Left lobe of liver (tissue), 2 donors: ENCODE measurements around the gene TBC1D13. TPM values are rescaled to one million over a fixed set of nuclear protein-coding genes. Genes with fewer than 3 reads are reported as not detected.
"Not testable (repeated sequence)": the region's sequence is repeated elsewhere in the genome, so short reads cannot be mapped to it uniquely, and the experiment has no call there.

Source experiments
- ATAC-seq: fragments of 200-7000 bp; cut with Tn5 transposase; one replicate; pipeline ENCODE4 v1.9.1; 2020; ENCODE audit warnings: mild to moderate bottlenecking, moderate library complexity
- DNase-seq: peaks from one replicate; pipeline ENCODE4 v3.0.0-alpha.2; 2020; ENCODE audit warnings: low spot score
- total RNA-seq: library from RNA; stranded (reverse); gene quantifications from one replicate; pipeline ENCODE4 v1.2.1, GENCODE V29; 2021
- donor health status: DM: no; HTN: no; CAD: no; lungs with moderate emphysema.
- donor health status: DM: no; HTN: yes; CAD: no.

Gene TBC1D13
- total RNA-seq, 1 donor from 2014 or later = 14.1 TPM

GRCh38 chr9:128782669-128783068 is 4.4 kb upstream of the TBC1D13 start:
- DNase-seq (no peak), ATAC-seq (no peak)

GRCh38 chr9:128785427-128785826 is 1.6 kb upstream of the TBC1D13 start:
- ATAC-seq = no peak
- no peak for DNase-seq

GRCh38 chr9:128787659-128788058 is 606 bp downstream of the TBC1D13 start:
- ATAC-seq = peak; percentile 57

GRCh38 chr9:128788445-128788844 is 1.4 kb downstream of the TBC1D13 start:
- DNase-seq (no peak), ATAC-seq (no peak)

More at GRCh38 chr9:128787659-128788058, 606 bp downstream of the TBC1D13 start:
- DNase-seq = no peak

- DNase-seq = no peak
Observed at GRCh38 chr9:128790536-128790935, 3.5 kb downstream of the TBC1D13 start.

GRCh38 chr9:128792134-128792533 is 5.1 kb downstream of the TBC1D13 start:
- ATAC-seq (no peak), DNase-seq (no peak)

More at GRCh38 chr9:128790536-128790935, 3.5 kb downstream of the TBC1D13 start:
- no peak for ATAC-seq

GRCh38 chr9:128792978-128793686 is 6.1 kb downstream of the TBC1D13 start:
- DNase-seq = peak; percentile 68
- ATAC-seq = peak; percentile 79

- DNase-seq, ATAC-seq: not testable (repeated sequence)
Observed at GRCh38 chr9:128794961-128795360, 7.9 kb downstream of the TBC1D13 start.

- no peak for DNase-seq
- no peak for ATAC-seq
Observed at GRCh38 chr9:128798896-128799295, 11.8 kb downstream of the TBC1D13 start.

GRCh38 chr9:128800061-128800460 is 13.0 kb downstream of the TBC1D13 start:
- DNase-seq = no peak
- no peak for ATAC-seq

GRCh38 chr9:128802482-128802881 is 15.4 kb downstream of the TBC1D13 start:
- ATAC-seq (no peak), DNase-seq (no peak)

- ATAC-seq (no peak), DNase-seq (no peak)
Observed at GRCh38 chr9:128805661-128806060, 18.6 kb downstream of the TBC1D13 start.

GRCh38 chr9:128807827-128808226 is 20.8 kb downstream of the TBC1D13 start:
- DNase-seq (no peak), ATAC-seq (no peak)

GRCh38 chr9:128808543-128808942 is 21.5 kb downstream of the TBC1D13 start:
- ATAC-seq (no peak), DNase-seq (no peak)

GRCh38 chr9:128809036-128809599 is 22.1 kb downstream of the TBC1D13 start:
- peak; percentile 9 for ATAC-seq
- DNase-seq = no peak

- DNase-seq (no peak), ATAC-seq (peak; percentile 19)
Observed at GRCh38 chr9:128809831-128810230, 22.8 kb downstream of the TBC1D13 start.

- DNase-seq (no peak), ATAC-seq (no peak)
Observed at GRCh38 chr9:128810873-128811272, 23.8 kb downstream of the TBC1D13 start.

GRCh38 chr9:128818099-128818838 is 31.2 kb downstream of the TBC1D13 start, which contains the start of gene ENDOG:
ENDOG (plus strand) TSS chr9:128818500; CDS start chr9:128818685, 185 bp downstream.
- ATAC-seq = peak; percentile 93
- peak; percentile 99 for DNase-seq

GRCh38 chr9:128818839-128819715 is 32.0 kb downstream of the TBC1D13 start:
- ATAC-seq (peak; percentile 15), DNase-seq (peak; percentile 59)
